HG03354 (cell line): ENCODE results near the gene PPP1R1A.
A peak's percentile ranks its signal among the peaks of the same experiment; 100 is the strongest.

Experiments used
- ATAC-seq: cut with Tn5 transposase; IDR thresholded peaks from one replicate; pipeline ENCODE4 v1.9.1; 2021; ENCODE audit warnings: mild to moderate bottlenecking; ENCODE audit not compliant: unreplicated experiment, poor library complexity, severe bottlenecking

The PPP1R1A gene

DNA sequence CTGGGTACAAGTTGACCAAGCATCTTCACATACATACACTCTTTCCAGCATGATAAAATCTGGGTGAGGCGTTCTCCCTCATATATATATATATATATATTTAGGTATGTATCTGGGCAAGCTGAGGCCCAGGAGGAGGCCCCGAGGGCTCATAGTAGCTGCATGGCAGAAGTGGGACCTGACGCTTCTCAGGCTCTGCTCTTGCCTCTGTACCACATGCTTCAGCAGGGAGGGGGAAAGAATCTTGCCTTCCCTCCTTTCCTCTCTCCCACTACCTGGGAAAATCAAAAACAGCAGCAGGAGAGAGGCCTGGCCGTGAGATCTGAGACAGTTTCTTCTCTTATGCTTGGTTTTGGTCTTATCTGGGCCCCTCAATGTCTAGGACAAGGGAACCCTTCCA lies 9.2 kb downstream of the PPP1R1A start:
- peak; percentile 34 for ATAC-seq

DNA sequence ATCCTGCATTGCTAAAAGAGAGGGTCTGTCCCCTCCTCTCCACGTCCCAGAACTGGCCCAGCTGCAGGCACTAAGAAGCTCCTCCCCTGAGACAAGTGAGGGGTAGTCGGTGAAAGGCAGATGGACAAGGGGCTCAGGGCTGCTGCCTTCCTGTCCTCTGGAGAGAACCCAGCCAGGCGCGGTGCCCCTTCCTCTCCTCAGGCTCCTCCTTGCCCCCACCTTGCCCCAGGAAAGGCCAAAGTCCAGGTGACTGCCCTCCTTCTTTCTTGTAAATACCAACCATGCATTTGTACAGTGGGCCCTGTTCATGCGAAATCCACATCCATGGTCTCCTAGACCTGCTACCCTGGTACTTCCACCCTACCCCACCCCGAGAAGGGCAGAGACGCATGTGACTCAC lies 9.7 kb downstream of the PPP1R1A start:
- ATAC-seq = no peak

DNA sequence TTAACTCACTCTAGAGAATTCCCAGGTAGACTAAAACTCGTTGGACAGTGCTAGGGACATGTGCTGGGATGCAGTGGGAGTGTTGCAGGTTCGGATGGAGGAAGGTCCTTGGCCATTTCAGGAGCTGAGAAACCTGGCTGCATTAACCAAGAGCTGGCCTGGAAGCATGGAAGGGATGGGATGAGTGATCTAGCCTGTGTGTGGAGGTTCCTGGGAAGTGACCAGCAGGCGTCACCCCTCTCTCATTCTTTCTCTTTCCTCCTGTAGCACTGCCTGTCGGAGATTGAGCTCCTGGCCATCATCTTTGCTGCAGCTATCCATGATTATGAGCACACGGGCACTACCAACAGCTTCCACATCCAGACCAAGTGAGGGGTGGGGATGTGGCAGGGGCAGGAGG lies 15.6 kb downstream of the PPP1R1A start:
- ATAC-seq = no peak

DNA sequence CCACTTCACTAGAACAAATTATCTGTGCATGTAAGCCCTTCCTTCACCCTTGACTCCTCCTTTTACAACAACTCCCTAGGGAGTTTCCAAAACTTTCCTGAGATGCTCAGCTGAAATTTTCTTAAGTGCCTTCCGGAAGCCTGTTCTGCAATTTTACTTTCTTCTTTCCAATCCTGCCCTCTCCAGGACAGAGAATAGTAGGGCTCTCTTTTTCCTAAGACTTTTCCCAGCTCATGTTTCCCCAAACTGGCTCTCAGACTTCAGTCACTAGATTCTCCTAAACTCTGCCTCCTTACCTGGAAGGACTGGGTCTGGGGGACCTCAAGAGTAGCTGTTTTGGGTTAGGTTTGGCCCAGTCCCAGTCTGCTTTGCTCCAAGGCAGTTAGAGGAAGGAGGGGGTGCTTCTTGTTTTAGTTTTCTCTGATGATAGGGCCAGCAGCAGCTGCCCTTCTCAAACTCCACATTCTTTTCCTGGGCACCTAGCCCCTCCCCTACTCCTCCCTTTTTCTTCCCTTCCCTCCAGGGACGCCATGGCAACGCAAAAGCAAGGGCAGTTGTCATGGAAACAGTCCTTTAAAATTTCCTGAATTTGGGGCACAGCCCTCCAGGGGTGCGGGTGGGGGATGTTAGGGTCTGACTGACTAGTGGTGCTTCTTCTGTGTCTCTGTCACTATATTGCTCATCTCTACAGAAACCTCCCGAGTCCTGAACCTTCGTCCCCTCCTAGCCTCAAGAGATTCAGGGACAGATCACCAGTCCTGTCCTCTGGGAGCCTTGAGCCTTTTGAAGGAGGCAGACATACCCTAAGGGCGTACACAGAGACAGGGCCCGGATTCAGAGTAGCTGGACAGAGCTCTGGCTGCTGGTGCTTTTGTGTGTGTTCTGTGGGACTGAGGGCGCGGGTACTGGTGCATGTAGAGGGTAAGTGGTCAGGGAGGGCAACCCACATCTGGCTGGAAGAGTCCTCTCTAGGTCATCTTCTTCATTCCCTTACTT lies 17.0 kb downstream of the PPP1R1A start:
- ATAC-seq = no peak

DNA sequence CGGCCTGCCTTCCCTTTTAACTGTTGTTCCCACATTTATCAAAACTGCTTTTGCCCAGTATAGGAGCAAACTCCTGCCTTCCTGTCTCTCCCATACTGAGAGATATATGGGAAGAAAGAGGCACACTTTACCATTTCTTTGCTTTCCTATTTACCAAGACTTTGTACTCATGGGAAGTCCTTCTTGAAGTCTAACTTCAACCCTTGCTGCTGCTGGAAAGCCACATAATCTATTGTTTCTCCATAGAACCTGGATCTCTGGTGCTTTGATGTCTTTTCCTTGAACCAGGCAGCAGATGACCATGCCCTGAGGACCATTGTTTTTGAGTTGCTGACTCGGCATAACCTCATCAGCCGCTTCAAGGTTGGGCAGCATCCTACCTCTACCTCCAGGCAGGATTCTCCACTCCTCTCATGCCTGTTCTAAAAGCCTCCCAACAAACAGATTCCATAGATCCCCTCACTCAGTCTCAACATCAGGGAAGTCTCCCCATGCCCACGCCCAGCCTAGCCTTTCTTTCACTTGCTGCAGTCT lies 18.4 kb downstream of the PPP1R1A start:
- ATAC-seq = no peak

DNA sequence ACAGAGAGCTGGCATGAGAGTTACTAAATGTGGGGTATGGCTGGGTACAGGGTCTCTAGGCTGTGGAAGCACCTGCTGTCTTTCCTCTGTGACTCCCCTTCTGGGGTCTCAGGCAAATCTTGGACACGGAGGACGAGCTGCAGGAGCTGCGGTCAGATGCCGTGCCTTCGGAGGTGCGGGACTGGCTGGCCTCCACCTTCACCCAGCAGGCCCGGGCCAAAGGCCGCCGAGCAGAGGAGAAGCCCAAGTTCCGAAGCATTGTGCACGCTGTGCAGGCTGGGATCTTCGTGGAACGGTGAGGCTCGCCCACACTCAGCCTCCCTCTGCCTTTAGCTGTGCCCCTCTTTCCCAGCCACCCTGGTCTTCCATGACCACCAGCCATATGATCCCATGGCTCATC lies 19.4 kb downstream of the PPP1R1A start:
- no peak for ATAC-seq

DNA sequence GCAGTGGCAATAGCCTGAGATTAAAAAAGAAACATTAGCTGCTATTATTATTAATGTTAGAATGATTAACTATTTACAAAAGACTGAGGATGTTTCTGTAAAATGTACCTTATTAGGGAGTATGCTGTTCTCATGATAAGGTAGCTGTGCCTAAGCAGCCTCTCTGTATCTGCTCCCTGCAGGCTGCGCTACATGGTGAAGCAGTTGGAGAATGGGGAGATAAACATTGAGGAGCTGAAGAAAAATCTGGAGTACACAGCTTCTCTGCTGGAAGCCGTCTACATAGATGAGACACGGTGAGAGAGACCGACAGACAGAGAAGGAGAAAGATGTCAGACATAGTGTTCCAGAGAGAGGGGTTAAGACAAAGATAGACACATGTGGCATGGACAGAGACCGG lies 21.7 kb downstream of the PPP1R1A start:
- no peak for ATAC-seq

DNA sequence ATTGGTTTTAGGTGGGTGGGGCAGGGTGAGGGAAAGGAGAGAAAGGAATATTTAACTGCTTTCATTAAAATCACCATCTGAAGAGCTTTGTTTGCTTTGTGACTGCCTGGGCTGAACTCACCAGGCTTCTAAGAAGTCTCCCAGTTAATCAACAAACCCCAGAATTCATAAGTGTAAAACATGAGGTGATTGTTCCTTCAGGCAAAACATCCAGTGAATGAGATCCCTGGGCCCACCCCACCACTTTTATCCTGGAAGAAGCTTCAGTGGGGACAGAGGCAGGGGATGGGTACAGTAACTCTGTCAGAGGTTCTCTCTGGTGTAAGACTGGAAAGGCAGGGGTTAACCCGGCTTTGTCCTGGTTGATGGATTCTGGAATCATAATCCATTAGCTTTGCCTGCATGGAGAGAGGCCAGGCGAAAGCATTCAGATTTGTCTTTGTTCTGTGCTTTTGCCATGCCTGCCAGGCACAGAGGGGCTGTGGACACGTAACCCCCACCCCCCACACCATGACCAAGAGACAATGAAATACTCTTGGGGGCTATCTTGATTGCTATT lies 22.4 kb downstream of the PPP1R1A start:
- no peak for ATAC-seq

DNA sequence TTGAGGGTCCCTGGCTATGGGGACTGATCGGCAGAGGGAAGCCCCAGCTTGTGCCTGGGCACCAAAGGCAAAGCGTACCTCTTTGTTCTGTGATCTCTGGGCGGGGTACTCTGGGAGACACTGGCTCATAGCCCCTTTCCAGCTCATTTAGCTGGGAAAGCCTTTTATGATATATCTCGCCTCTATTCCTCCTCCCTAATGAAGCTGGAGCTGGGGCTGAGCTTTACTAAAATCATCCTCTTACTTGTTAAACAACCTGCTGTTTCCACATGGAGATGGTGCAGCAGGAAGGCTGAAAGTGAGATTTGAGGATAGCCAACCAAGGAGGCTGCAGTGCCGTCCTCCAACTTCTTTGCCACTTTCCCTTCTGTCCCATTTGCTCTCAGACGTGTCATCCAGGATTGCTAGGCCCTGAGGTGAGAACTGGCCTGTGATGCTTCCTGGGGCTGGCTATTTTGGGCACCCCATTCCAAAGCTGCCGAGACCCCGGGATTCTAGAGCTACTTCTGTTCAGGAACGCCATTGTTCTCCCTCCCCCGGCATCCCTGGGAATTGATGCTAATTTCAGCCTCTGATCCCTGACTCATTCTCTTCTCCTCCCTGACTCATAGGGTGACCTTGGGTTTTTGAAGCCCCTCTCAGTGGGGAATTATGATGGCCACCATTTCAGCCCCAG lies 23.0 kb downstream of the PPP1R1A start:
- no peak for ATAC-seq

DNA sequence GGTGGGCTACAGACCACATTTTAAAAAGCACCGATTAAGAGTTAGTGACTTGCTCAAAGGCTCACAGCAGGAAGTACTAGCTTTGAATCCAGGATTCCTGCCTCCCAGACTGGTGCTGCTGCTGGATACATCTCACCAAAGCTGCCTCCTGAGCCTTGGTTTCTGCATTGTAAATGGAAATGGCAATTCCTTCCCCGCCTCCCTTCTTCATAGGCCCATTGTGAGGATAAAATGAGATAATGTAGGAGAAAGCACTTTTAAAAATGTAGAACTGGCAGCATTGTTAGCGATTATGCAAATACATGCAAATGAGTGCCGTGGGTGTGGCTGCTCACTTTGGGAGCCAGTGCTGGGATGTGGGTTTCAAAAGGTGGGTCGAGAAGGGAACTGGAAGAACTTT lies 23.7 kb downstream of the PPP1R1A start:
- ATAC-seq = no peak

DNA sequence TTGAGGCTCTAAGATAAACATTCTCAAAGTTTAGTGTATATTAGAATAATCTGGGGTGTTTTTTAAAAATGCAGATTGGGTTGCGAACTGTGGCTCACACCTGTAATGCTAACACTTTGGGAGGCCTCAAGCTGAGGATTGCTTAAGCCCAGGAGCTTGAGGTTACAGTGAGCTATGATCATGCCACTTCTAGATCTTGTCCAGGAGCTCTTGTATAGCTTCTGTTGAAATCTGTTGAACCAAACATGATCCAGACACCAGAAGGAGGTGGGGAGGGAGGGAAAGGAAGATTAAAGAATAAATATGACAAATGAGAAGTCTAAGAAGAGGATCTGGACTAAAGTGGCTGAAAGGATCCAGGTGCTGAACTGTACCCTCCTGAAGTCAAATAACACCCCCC lies 24.7 kb downstream of the PPP1R1A start:
- no peak for ATAC-seq

DNA sequence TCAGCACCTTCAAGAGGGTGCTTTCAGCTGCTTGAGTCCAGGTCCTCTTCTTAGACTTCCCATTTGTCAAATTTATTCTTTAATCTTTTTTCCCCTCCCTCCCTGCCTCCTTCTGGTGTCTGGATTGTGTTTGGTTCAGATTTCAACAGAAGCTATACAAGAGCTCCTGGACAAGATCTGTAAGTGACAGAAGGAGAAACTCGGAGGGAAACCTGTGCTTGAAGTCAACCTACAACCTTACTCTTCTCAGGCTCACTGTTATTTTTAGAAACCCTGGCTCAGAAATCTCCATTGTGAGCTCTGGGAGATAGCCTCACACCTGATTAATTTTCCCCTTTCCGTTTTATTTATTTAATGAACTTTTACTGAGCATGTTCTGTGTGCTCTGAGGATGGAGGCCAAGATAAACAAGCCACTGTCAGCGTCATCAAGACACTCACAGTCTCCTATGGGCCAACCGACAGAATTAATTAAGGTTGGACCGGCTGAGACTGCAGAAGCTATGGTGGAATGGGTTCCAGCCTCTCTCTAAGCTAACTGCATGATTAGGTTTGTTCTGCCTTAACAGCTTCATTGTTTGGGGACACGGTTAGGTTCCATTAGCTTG lies 25.6 kb downstream of the PPP1R1A start:
- no peak for ATAC-seq

DNA sequence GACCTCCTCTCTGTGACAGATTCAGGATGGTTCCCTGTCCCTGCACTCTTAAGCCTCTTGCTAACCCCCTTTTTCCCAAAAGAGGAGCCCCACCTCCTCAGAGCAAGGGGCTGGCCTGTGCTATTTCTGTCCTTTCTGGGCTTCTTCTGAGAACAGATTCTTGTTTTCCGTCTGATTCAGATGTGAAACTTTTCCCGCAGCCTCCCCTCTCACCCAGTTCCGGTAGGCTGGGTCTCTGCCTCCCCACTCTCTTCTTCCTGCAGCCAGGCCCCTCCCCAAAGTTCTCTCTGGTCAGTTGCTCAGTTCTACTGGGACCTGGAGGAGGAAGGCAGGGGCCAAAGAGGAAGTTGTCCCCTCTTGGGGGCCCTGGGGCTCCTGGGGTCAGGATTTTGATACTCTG lies 27.3 kb downstream of the PPP1R1A start:
- ATAC-seq = no peak

DNA sequence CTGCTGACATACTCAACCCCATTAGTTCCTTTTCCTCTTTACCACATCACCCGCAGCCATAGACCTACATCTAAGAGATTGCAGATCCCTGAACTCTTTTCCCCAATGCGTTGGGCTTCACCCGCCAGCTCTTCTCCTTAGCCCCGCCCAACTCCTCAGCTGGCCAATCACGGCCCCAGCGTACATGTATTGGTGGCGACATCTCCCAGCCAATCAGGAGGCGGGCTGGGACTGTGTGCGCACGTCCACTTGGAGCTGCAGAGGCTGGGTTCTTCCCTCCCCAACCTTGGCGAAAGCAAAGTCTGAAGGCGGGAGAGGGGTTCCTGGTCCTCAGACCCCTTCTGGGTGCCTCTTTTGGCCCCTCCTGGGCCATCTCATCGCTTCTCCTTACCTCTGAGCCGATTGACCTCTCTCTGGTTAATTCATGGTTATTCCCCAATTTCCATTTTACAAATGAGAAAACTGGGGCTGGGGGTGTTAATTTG lies 28.0 kb downstream of the PPP1R1A start:
- peak; percentile 100 for ATAC-seq

DNA sequence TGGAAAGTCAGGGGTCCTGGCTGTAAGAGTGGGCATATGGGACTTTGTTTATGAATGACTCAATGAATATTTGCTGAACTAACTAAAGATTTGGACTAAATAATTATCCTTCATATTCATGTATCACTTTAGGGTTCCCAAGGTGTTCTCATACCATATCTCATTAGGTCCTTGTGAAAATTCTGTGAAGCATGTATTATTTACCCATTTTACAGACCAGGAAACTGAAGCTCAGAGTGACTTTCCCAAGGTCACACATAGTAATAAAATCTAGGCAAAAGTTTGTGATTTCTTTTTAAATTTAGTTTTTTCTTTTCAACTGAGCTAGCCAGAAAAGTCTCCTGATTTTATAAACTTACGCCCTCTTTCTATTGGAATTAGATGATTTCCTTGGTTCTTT lies 29.7 kb downstream of the PPP1R1A start:
- no peak for ATAC-seq

DNA sequence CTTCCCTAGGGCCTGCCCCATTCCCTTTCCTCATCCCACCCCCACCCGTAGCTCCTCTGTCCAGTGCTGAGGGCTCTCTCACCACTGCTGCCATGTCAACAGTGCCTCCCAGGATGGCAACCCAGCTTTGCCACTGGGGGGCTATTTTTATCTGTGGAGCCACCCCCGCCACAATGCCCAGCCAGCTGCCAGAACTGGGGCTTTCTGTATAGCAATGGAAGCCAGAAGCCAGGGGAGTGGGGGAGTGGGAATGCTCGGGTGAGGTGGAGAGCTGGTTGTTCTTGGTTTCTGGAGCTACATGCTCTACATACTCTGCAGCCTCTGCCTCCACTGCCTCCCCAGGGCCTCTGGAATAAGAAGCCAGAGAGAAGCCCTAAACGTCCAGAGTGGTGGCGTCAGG lies 30.1 kb downstream of the PPP1R1A start:
- ATAC-seq = no peak

DNA sequence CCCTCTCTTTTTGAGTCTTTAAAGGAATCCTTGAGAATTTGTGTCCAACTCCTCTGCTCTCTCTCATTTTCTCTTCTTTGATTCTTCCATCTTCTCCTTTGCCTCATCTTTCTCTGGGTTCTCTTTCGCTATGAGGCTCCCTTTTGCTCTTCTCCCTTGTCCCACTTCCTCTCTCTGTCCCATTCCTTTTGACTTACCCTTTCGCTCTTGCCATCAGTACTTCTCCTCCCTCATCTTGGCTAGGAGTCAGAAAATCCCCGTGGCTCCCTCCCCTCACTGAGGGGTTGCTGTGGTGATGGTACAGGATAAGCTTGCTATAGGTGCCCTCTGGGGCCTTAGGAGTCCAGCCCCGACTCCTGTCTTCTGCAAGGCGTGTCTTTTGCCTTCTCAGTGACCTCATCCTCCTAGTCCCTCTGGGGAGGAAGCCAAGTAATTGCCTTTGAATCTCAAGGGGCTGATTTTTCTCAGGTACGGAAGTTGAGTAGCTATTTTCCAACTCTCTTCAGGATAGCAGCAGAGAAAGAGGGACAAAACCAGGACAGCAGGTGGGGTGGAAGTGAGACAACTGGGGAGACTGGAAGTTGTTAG lies 32.7 kb downstream of the PPP1R1A start:
- no peak for ATAC-seq

DNA sequence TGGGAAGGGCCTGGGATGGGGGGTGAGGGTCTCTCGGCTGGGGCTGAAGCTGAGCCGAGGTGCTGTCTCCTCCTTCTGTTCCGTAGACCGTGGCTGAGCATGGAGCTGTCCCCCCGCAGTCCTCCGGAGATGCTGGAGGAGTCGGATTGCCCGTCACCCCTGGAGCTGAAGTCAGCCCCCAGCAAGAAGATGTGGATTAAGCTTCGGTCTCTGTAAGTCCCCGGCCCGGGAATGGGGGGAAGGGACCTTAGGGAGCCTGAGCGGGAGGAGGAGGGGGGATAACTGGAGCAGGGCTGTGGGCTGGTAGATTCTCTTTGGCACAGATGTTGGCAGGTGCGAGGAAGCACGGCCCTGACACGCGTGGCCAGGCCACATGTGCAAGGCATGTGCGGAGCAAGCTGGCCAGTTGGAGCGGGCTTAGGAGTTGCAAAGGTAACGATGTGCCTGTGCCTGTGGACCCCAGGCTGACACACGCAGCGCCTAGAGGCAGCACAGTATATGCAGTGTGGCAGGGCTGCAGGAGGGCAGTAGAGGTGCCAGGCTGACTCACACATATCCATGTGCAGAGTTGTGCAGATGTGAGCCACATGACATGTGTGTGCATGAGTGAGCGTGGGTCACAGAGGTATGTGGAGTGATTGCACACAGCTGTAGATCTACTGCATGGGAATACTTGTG lies 38.5 kb downstream of the PPP1R1A start:
- ATAC-seq = peak; percentile 33

DNA sequence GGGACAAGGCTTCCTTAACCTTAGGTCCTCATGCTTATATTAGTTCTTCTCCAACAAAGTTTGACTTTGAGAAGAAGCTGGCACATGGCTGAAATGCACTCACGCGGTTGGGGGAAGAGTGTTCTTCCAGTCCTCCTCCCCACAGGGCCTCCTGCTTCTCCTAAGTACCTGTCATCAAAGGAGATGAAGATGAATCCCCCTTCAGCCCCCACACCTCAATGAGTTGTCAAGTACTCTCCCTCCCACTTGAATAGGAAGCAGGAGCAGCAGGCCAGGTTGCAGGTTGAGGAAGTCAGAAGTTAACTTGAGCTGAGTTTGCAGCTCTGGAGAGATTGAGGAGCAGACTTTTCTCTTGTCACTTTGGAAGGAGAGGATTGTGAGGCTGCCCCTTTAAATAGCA lies 41.9 kb downstream of the PPP1R1A start:
- ATAC-seq = no peak
